IMR-90 (cell line): ENCODE measurements around the gene PTPN4.

ENCODE experiments used
- POLR2A ChIP-seq: IDR thresholded peaks from 2 replicates; pipeline ENCODE4 v1.6.1; 2012; ENCODE audit warnings: mild to moderate bottlenecking, low read depth, low read length
- RFX5 ChIP-seq: IDR thresholded peaks from 2 replicates; pipeline ENCODE4 v1.8.0; 2012; ENCODE audit warnings: low read depth, mild to moderate bottlenecking, low read length, moderate library complexity
- TF ChIP-seq, protein P1 (sequence below): conservative IDR thresholded peaks from 2 replicates; pipeline ENCODE4 v1.5.1; 2012; ENCODE audit warnings: mild to moderate bottlenecking, low read depth, low read length, improper control_type of control experiment

DNA sequence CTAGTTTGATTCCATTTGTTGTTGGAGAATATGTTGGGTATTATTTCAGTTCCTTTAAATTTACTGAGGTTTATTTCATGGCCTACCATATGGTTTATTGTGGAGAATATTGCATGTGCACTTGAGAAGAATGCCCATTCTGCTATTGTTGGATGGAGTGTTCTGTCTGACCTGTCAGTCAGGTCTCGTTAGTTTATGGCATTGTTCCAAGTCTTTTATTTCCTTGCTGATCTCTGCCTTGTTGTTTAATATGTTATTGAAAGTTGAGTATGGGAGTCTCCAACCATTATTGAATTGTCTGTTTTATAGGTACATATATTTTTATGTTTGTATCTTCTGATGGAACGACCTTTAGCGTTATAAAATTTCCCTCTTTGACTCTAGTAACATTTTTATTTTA, 86.3 kb downstream of the PTPN4 start:
- TF ChIP-seq, protein P1, sequence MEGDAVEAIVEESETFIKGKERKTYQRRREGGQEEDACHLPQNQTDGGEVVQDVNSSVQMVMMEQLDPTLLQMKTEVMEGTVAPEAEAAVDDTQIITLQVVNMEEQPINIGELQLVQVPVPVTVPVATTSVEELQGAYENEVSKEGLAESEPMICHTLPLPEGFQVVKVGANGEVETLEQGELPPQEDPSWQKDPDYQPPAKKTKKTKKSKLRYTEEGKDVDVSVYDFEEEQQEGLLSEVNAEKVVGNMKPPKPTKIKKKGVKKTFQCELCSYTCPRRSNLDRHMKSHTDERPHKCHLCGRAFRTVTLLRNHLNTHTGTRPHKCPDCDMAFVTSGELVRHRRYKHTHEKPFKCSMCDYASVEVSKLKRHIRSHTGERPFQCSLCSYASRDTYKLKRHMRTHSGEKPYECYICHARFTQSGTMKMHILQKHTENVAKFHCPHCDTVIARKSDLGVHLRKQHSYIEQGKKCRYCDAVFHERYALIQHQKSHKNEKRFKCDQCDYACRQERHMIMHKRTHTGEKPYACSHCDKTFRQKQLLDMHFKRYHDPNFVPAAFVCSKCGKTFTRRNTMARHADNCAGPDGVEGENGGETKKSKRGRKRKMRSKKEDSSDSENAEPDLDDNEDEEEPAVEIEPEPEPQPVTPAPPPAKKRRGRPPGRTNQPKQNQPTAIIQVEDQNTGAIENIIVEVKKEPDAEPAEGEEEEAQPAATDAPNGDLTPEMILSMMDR, result no peak
- TF ChIP-seq RFX5, result no peak
- no peak for TF ChIP-seq POLR2A
